GM06990 (cell line): ENCODE data around the gene CAB39.

ENCODE experiments used
- DNase-seq: peaks from one replicate; pipeline ENCODE4 v3.0.0-alpha.2; 2011; ENCODE audit not compliant: insufficient read length; ENCODE audit errors: extremely low read depth
- H3K27me3 ChIP-seq: replicated peaks from 2 replicates; pipeline ENCODE4 v1.6.0; 2011; ENCODE audit warnings: low read length; ENCODE audit not compliant: control insufficient read depth, insufficient read depth
- H3K36me3 ChIP-seq: 2 replicates; pipeline ENCODE4 v1.5.1; 2011; ENCODE audit warnings: low read length; ENCODE audit not compliant: control insufficient read depth, insufficient read depth
- H3K4me3 ChIP-seq: replicated peaks from 2 replicates; pipeline ENCODE4 v1.5.1; 2011; ENCODE audit warnings: low read depth, mild to moderate bottlenecking, control low read depth, low read length
- TF ChIP-seq, protein P1 (sequence below): IDR thresholded peaks from 2 replicates; pipeline ENCODE4 v1.5.1; 2011; ENCODE audit warnings: low read length, control low read depth, mild to moderate bottlenecking, inconsistent platforms; ENCODE audit not compliant: insufficient read depth, poor library complexity, severe bottlenecking

Gene CAB39

DNA sequence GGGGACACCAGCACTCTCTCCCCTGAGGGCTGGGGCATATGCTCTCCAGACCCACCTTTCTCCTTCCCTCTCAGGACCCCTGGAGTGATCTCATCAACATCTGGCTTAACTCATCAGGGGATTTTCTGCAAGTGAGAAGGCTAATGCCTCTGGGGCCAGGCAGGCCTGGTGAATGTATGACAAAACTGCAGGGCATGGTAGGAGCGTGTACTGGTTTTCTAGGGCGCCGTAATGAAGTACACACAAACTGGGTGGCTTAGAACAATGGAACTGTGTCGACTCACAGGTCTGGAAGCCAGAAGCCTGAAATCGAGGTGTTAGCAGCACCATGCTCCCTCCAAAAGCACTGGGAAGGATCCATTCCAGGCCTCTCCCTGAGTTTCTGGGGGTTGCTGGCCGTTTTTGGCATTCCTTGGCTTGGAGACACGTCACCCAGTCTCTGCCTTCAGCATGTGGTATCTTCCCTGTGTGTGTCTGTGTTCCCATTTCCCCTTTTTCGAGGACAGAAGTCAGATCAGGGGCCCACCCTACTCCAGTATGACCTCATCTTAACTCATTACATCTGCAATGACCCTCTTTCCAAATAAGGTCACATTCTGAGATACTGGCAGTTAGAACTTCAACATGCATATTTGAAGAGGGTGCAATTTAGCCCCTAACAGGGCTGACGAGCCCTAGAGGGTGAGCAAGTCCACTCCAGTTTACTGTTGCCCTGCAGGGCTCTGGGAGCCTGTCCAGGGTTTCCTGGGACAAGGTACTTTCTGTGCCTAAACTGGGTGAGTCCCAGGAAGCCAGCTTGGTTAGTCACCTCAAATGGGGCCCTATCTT lies 45.5 kb upstream of the CAB39 start:
- H3K36me3 ChIP-seq = no peaks in the 10 kb centered on the region
- H3K4me3 ChIP-seq = no peak overlapping the region
- DNase-seq = peak; percentile 73
- TF ChIP-seq, protein P1, sequence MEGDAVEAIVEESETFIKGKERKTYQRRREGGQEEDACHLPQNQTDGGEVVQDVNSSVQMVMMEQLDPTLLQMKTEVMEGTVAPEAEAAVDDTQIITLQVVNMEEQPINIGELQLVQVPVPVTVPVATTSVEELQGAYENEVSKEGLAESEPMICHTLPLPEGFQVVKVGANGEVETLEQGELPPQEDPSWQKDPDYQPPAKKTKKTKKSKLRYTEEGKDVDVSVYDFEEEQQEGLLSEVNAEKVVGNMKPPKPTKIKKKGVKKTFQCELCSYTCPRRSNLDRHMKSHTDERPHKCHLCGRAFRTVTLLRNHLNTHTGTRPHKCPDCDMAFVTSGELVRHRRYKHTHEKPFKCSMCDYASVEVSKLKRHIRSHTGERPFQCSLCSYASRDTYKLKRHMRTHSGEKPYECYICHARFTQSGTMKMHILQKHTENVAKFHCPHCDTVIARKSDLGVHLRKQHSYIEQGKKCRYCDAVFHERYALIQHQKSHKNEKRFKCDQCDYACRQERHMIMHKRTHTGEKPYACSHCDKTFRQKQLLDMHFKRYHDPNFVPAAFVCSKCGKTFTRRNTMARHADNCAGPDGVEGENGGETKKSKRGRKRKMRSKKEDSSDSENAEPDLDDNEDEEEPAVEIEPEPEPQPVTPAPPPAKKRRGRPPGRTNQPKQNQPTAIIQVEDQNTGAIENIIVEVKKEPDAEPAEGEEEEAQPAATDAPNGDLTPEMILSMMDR = no peak
- H3K27me3 ChIP-seq = no peaks in the 10 kb centered on the region

GRCh38 chr2:230668184-230668938 lies 44.3 kb upstream of the CAB39 start:
- TF ChIP-seq, protein P1 = no peak
- no peak overlapping the region for H3K4me3 ChIP-seq
- peak; percentile 82 for DNase-seq
- H3K27me3 ChIP-seq = no peaks in the 10 kb centered on the region
- H3K36me3 ChIP-seq = no peaks in the 10 kb centered on the region

DNA sequence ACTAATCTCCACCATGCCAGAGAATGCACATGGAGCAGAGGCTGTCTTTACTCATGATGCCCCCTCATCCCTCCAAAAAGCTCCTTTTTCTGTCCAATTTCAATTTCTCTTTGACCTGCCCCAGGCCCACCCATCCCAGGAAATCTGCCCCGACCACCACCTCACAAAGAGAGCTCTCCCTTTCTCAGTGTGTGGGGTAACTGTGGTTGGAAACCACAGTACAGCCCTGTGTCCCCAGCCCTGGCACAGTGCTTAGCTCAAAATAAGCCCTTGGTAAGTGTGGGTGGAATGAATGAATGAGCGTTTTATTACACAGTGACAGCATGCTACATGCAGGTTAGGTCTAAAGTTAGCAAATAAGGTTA lies 43.7 kb upstream of the CAB39 start:
- TF ChIP-seq, protein P1 = no peak
- DNase-seq = no peak
- Histone ChIP-seq H3K27me3 (no peaks in the 10 kb centered on the region), H3K36me3 (no peaks in the 10 kb centered on the region), H3K4me3 (no peak overlapping the region)

DNA sequence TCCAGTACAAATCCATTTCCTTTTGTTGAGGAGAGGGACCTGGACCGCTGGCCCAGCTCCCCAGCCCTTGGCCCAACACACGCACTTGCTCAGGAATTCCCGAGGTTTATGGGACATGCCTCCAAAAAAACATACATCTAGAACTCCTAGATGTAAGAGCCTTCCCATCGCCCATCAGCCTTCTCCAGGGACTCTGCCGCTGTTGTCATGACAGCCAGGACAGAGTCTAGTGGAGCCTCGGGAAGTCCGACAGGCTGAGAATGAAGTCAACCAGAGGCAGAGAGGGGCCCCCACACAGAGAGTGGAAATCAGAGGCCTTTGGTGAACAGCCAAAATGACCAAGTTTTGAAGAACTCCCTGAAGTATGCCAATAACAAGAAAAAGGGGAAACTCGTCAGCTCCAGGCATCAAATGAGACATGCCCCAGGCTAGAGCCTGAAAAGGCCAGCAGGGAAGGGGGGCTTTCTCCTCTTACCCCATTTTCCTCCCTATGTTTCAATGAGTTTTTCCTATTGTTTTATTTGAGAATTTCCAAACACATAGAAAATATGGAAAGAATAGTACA lies 43.2 kb upstream of the CAB39 start:
- no peaks in the 10 kb centered on the region for H3K27me3 ChIP-seq
- H3K36me3 ChIP-seq = no peaks in the 10 kb centered on the region
- H3K4me3 ChIP-seq = no peak overlapping the region
- DNase-seq = peak; percentile 33
- TF ChIP-seq, protein P1 = no peak

- DNase-seq = no peak
- TF ChIP-seq, protein P1 = no peak
- H3K27me3 ChIP-seq = no peaks in the 10 kb centered on the region
Measured at GRCh38 chr2:230671117-230671516, 41.5 kb upstream of the CAB39 start.

More at GRCh38 chr2:230671117-230671516, 41.5 kb upstream of the CAB39 start:
- Histone ChIP-seq H3K4me3 (no peak overlapping the region), H3K36me3 (no peaks in the 10 kb centered on the region)
